Activated CD4-positive, alpha-beta T cell treated with anti-CD3 and anti-CD28 coated beads, Interleukin-2, amount 50 U/mL, for 4 hours (primary cell): ENCODE measurements around the gene YARS1.

ENCODE experiments used
- DNase-seq, 2 experiments: peaks; one replicate each; pipeline ENCODE4 v3.0.0-alpha.2; 2020

The YARS1 gene

GRCh38 chr1:32741413-32742198 lies 75.6 kb downstream of the YARS1 start:
- DNase-seq = no peak

- no peak for DNase-seq
Measured at GRCh38 chr1:32741059-32741412, 76.1 kb downstream of the YARS1 start.

- DNase-seq = no peak
Measured at GRCh38 chr1:32736812-32737791, 80.1 kb downstream of the YARS1 start.

GRCh38 chr1:32733582-32734321 lies 83.4 kb downstream of the YARS1 start:
- no peak for DNase-seq

- DNase-seq = no peak
Measured at GRCh38 chr1:32729254-32730046, 87.7 kb downstream of the YARS1 start.

- DNase-seq = no peak
Measured at GRCh38 chr1:32728413-32729077, 88.6 kb downstream of the YARS1 start.

GRCh38 chr1:32727876-32728275 lies 89.3 kb downstream of the YARS1 start:
- DNase-seq = no peak

GRCh38 chr1:32725615-32725982 lies 91.6 kb downstream of the YARS1 start:
- no peak for DNase-seq
